ENCODE data around the gene TMEM233. TPM values are rescaled to one million over a fixed set of nuclear protein-coding genes. Genes with fewer than 3 reads are reported as not detected.

TMEM233 gene
- total and polyA plus RNA-seq, 2 of the 8 experiments (the other 6 are each of a cell fraction or from before 2014, with no cell fraction given), result 0.09 TPM

GRCh38 chr12:119686776-119687175, 93.2 kb downstream of the TMEM233 start (continued):
- TF ChIP-seq CTBP2 (IDR thresholded peaks at IDR 0.05; ENCODE audit: borderline replicate concordance, insufficient read depth, insufficient read length, low read length), result no peak
- TF ChIP-seq EGR1 (IDR thresholded peaks at IDR 0.05; ENCODE audit: borderline replicate concordance, low read depth, low read length), result no peak
- no peak for TF ChIP-seq HDAC2 (IDR thresholded peaks at IDR 0.05; ENCODE audit: borderline replicate concordance in 1 of 2, low read depth in 2 of 2, low read length in 2 of 2)
- TF ChIP-seq JUND (IDR thresholded peaks at IDR 0.05; ENCODE audit: low read length), result no peak
- TF ChIP-seq KDM4A (IDR thresholded peaks at IDR 0.05; ENCODE audit: low read depth, low read length, severe bottlenecking), result no peak
- no peak for TF ChIP-seq TEAD4 (IDR thresholded peaks at IDR 0.05; ENCODE audit: low read depth, low read length)
- no peak for TF ChIP-seq POU5F1 (IDR thresholded peaks at IDR 0.05; ENCODE audit: low read depth, low read length)
- TF ChIP-seq TBP (IDR thresholded peaks at IDR 0.05; ENCODE audit: low read depth, low read length), result no peak
- no peak for TF ChIP-seq SIRT6 (IDR thresholded peaks at IDR 0.05; ENCODE audit: low read length)
